ENCODE data around the gene RNU6-1.

The RNU6-1 gene

GRCh38 chr15:67820122-67820991, 19.5 kb downstream of the RNU6-1 start:
- no peak for DNase-seq (ENCODE audit: low spot score)
- TF ChIP-seq CTCF (IDR thresholded peaks at IDR 0.05; ENCODE audit: borderline replicate concordance, control extremely low read depth, extremely low read depth, insufficient read depth, missing control alignments) = no peak
- in situ Hi-C loops (cut with MboI; ENCODE audit: low sequenced_read_pairs, unreplicated experiment) = no loop called here

- no peak for TF ChIP-seq CTCF (IDR thresholded peaks at IDR 0.05; ENCODE audit: borderline replicate concordance, control extremely low read depth, extremely low read depth, insufficient read depth, missing control alignments)
- no peak for DNase-seq (ENCODE audit: low spot score)
- in situ Hi-C loops (cut with MboI; ENCODE audit: low sequenced_read_pairs, unreplicated experiment) = no loop called here
Observed at GRCh38 chr15:67819636-67820035, 20.2 kb downstream of the RNU6-1 start.

GRCh38 chr15:67818464-67818863, 21.4 kb downstream of the RNU6-1 start:
- no peak for DNase-seq (ENCODE audit: low spot score)
- TF ChIP-seq CTCF (IDR thresholded peaks at IDR 0.05; ENCODE audit: borderline replicate concordance, control extremely low read depth, extremely low read depth, insufficient read depth, missing control alignments) = no peak
- in situ Hi-C loops (cut with MboI; ENCODE audit: low sequenced_read_pairs, unreplicated experiment) = no loop called here

- no peak for TF ChIP-seq CTCF (IDR thresholded peaks at IDR 0.05; ENCODE audit: borderline replicate concordance, control extremely low read depth, extremely low read depth, insufficient read depth, missing control alignments)
- no peak for DNase-seq (ENCODE audit: low spot score)
- in situ Hi-C loops (cut with MboI; ENCODE audit: low sequenced_read_pairs, unreplicated experiment) = no loop called here
Observed at GRCh38 chr15:67816668-67817067, 23.2 kb downstream of the RNU6-1 start.

- no peak for TF ChIP-seq CTCF (IDR thresholded peaks at IDR 0.05; ENCODE audit: borderline replicate concordance, control extremely low read depth, extremely low read depth, insufficient read depth, missing control alignments)
- in situ Hi-C loops (cut with MboI; ENCODE audit: low sequenced_read_pairs, unreplicated experiment) = no loop called here
Observed at GRCh38 chr15:67815036-67815592, 24.7 kb downstream of the RNU6-1 start.

GRCh38 chr15:67813104-67813634, 26.7 kb downstream of the RNU6-1 start:
- TF ChIP-seq CTCF (IDR thresholded peaks at IDR 0.05; ENCODE audit: borderline replicate concordance, control extremely low read depth, extremely low read depth, insufficient read depth, missing control alignments) = no peak
- in situ Hi-C loops (cut with MboI; ENCODE audit: low sequenced_read_pairs, unreplicated experiment) = no loop called here
- DNase-seq (ENCODE audit: low spot score) = no peak

More at GRCh38 chr15:67815036-67815592, 24.7 kb downstream of the RNU6-1 start:
- no peak for DNase-seq (ENCODE audit: low spot score)

Data from GM13976 (cell line).